ENCODE measurements around the gene HSD17B3.

DNA sequence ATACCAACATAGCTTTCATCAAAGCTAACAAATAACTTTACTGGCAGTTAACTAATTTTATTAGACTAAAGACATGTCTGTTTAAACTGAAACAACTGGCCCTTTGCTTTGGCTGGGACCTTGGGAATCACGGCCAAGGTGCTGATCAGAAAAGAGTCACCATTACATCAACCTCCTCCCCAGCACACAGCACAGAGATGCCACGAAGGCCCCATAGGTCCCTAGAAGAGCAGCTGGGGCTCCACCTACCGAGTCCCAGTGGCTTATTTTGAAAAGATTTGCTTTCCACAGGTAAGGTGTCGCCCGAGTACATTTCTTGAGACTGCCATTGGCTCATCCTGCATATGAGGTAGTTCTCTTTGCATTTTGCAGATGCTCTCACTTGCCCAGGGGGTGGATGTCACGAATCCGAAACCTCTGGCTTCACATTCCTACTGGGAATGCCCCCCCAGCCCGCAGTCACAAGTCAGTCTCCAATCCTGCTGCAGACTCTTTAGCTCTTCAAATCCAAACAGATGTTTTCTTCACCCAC lies 18.8 kb upstream of the HSD17B3 start:
- peak; percentile 8 for TF ChIP-seq CTCF (IDR thresholded peaks at IDR 0.05; ENCODE audit: low read depth, low read length)
- TF ChIP-seq EZH2phosphoT487 (IDR thresholded peaks at IDR 0.05; ENCODE audit: low read depth) = no peak

Data from OCI-LY3 (cell line).